Loucy (cell line): ENCODE data around the gene FAM210A.

ENCODE experiments used
- H2AFZ ChIP-seq: fragments of 200-600 bp; sonication (generic); 2 replicates; pipeline ENCODE4 v1.6.0; 2016; ENCODE audit warnings: antibody characterized with exemption, mild to moderate bottlenecking, low read length, moderate library complexity
- H3F3A ChIP-seq: fragments of 200-600 bp; 2 replicates; pipeline ENCODE4 v1.6.0; 2016; ENCODE audit warnings: antibody characterized with exemption, low read depth, mild to moderate bottlenecking
- H3K27me3 ChIP-seq: fragments of 200-600 bp; sonication (generic); 2 replicates; pipeline ENCODE4 v1.6.1; 2014; ENCODE audit warnings: low read length, mild to moderate bottlenecking; ENCODE audit not compliant: insufficient read depth, poor library complexity, severe bottlenecking
- H3K36me3 ChIP-seq: fragments of 200-600 bp; sonication (generic); 2 replicates; pipeline ENCODE4 v1.6.1; 2016; ENCODE audit warnings: low read length; ENCODE audit not compliant: insufficient read depth
- H3K4me1 ChIP-seq: fragments of 200-600 bp; sonication (generic); 2 replicates; pipeline ENCODE4 v1.5.1; 2014; ENCODE audit warnings: low read length, mild to moderate bottlenecking; ENCODE audit not compliant: insufficient read depth, poor library complexity, severe bottlenecking
- H3K4me2 ChIP-seq: fragments of 200-600 bp; sonication (generic); 2 replicates; pipeline ENCODE4 v1.6.0; 2014; ENCODE audit warnings: antibody characterized with exemption, low read length, low read depth, mild to moderate bottlenecking; ENCODE audit not compliant: poor library complexity, severe bottlenecking
- H3K4me3 ChIP-seq: fragments of 200-600 bp; sonication (generic); 2 replicates; pipeline ENCODE4 v1.5.1; 2014; ENCODE audit warnings: low read length, mild to moderate bottlenecking, mixed read lengths; ENCODE audit not compliant: poor library complexity, severe bottlenecking
- H3K79me2 ChIP-seq: fragments of 200-600 bp; sonication (generic); 2 replicates; pipeline ENCODE4 v1.6.1; 2014; ENCODE audit warnings: low read length; ENCODE audit not compliant: insufficient read depth
- H3K9ac ChIP-seq: fragments of 200-600 bp; sonication (generic); 2 replicates; pipeline ENCODE4 v1.6.0; 2014; ENCODE audit warnings: mild to moderate bottlenecking, low read depth, low read length, moderate library complexity; ENCODE audit not compliant: poor library complexity, severe bottlenecking
- H3K9me2 ChIP-seq: fragments of 200-600 bp; sonication (generic); replicated peaks from 2 replicates; pipeline ENCODE4 v1.6.1; 2016; ENCODE audit warnings: low read depth, low read length, mixed read lengths
- H3K9me3 ChIP-seq: fragments of 200-600 bp; sonication (generic); 2 replicates; pipeline ENCODE4 v1.6.1; 2014; ENCODE audit warnings: mild to moderate bottlenecking, antibody characterized with exemption, low read length, low read depth; ENCODE audit not compliant: insufficient read depth
- H4K20me1 ChIP-seq: fragments of 200-600 bp; sonication (generic); 2 replicates; pipeline ENCODE4 v1.6.0; 2014; ENCODE audit warnings: antibody characterized with exemption, low read length, mild to moderate bottlenecking; ENCODE audit not compliant: insufficient read depth, poor library complexity, severe bottlenecking
- EZH2phosphoT487 ChIP-seq: fragments of 200-600 bp; IDR thresholded peaks from 2 replicates; pipeline ENCODE4 v1.6.1; 2018; ENCODE audit warnings: antibody characterized with exemption, mild to moderate bottlenecking, moderate library complexity, borderline replicate concordance
- TF ChIP-seq, protein P1 (sequence below): fragments of 200-600 bp; sonication (generic); conservative IDR thresholded peaks from 2 replicates; pipeline ENCODE4 v1.5.1; 2014; ENCODE audit warnings: mild to moderate bottlenecking, antibody characterized with exemption, low read length

Gene FAM210A

DNA sequence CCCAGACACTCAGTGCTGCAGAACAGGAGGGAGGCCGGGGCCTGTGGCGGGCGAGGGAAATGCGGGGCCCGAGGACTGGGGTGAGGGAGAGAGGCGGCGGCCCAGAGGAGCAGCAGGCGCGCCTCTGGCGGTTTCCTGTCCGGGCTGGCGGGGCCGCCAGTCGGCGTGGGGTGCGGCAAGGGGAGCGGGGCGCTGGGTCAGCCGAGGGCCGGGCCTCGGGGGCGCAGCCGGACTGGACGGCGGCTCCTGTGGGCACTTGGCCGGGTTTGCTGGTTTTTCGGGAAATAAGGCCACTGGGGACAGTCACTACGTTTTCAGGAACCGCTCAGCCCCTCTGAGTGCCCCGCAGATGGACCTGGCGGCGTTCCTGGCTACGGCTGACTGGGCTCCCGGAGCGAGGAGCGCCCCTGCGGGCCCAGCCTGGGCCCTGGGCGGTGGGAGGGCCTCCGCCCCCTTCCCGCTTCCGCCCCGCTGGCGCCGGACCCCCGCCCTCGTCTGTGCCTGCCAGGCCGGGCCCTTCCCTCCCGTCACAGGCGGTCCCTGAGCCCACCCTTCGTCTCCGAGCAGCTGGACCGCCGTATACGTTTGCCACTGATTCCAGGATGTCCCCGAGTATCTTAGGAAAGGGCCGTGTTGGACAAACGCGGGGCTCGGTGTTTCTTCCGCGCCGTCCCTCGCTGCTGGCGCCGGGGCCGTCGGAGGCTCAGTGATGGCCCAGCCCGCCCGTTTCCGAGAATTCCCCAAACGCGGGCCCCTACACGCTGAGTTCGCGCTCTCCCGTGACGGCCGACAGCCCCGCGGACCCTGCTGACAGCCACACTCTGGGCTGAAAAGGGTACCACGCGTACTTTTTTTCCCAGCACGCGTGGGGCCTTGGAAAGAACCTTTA lies 84.6 kb downstream of the FAM210A start:
- H3K4me3 ChIP-seq: no peak overlapping the region
- no peak overlapping the region for H2AFZ ChIP-seq

DNA sequence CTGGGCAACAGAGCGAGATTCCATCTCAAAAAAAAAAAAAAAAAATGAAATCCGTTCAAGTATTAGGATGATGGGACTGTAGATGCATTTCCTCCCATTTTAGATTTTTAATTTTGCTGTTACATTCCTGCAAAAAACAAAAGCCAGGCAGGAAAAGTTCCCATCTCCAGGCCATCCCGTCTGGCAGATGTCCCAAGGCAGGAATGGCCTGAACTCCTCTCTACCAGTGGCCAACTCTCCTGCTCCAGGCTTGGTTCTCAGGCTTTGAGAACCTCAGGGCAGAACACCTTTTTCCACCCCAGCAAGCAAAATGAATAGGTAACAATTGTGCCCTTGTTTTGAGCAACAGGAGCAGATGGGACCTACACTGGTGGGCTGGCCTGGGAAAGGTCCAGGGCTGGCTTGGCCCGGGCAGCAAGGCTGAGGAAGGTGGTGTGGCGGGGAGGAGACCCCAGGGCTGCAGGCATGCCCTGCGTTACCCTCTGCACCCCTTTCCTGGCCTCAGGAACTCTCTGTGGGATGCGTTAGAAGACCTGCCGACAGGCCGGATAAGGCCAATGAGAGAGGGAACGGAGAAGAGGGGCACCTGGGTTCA lies 86.0 kb downstream of the FAM210A start:
- Histone ChIP-seq H2AFZ (no peak overlapping the region), H3K4me2 (no peak overlapping the region), H3K9me2 (no peaks in the 10 kb centered on the region), H4K20me1 (no peaks in the 10 kb centered on the region), H3K27me3 (no peaks in the 10 kb centered on the region), H3K79me2 (peaks cover 16% of the 10 kb centered on the region; the same call in 1 of the 2 replicates), H3F3A (no peaks in the 10 kb centered on the region), H3K9me3 (no peaks in the 10 kb centered on the region), H3K9ac (no peak overlapping the region), H3K4me3 (no peak overlapping the region), H3K36me3 (peaks cover 35% of the 10 kb centered on the region; the same call in 1 of the 2 replicates), H3K4me1 (no peaks in the 10 kb centered on the region)
- TF ChIP-seq EZH2phosphoT487: no peak
- TF ChIP-seq, protein P1, sequence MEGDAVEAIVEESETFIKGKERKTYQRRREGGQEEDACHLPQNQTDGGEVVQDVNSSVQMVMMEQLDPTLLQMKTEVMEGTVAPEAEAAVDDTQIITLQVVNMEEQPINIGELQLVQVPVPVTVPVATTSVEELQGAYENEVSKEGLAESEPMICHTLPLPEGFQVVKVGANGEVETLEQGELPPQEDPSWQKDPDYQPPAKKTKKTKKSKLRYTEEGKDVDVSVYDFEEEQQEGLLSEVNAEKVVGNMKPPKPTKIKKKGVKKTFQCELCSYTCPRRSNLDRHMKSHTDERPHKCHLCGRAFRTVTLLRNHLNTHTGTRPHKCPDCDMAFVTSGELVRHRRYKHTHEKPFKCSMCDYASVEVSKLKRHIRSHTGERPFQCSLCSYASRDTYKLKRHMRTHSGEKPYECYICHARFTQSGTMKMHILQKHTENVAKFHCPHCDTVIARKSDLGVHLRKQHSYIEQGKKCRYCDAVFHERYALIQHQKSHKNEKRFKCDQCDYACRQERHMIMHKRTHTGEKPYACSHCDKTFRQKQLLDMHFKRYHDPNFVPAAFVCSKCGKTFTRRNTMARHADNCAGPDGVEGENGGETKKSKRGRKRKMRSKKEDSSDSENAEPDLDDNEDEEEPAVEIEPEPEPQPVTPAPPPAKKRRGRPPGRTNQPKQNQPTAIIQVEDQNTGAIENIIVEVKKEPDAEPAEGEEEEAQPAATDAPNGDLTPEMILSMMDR: no peak

More for the DNA sequence above, 84.6 kb downstream of the FAM210A start:
- H3K4me1 ChIP-seq: no peaks in the 10 kb centered on the region
- no peaks in the 10 kb centered on the region for H3K9me3 ChIP-seq
- no peak overlapping the region for H3K9ac ChIP-seq
- TF ChIP-seq EZH2phosphoT487: no peak
- no peaks in the 10 kb centered on the region for H3K9me2 ChIP-seq
- peaks cover 13% of the 10 kb centered on the region; the same call in 1 of the 2 replicates for H3K79me2 ChIP-seq
- no peaks in the 10 kb centered on the region for H3K27me3 ChIP-seq
- no peaks in the 10 kb centered on the region for H3F3A ChIP-seq
- H3K36me3 ChIP-seq: peaks cover 45% of the 10 kb centered on the region; the same call in 1 of the 2 replicates
- no peaks in the 10 kb centered on the region for H4K20me1 ChIP-seq
- no peak overlapping the region for H3K4me2 ChIP-seq

DNA sequence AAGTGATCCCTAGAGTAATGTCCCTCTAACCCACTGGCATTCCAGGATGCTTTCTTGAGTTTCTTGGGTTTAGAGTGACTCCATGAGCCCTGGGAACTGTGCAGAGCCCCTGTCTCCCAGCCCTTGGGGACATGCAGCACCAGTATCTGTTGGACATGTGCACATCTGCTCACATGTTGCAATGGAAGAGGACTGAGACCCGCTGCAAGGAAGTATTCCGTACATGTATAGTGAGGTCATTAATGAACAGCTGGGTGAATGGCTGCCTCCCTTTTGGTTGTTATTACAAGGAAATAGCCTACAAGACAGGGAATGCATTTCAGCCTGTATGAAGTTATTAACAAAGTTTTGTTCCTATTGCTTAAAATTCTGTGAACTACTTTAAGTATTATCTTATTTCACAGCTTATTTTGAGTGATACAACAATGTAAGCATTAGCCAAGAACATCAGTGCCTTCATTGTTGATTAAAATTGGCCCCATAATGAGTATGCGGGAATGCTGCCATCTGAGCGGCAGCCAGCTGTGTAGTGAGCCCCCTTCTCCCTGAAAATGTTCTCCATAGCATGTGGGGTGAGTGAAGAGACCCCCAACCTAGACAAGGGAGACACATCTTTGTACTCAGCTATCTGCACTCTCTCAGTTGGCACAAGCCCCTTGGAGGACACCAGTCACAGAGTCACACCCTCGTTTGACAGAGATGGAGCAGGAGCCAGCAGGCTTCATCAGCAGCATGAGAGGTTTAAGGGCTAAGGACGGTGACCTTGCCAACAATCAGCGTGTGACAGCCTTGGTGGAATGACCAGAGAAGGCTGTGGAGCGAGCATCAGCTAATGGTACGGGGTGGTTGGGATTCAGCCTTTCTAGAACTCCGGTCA lies 87.4 kb downstream of the FAM210A start:
- H3K4me1 ChIP-seq: no peaks in the 10 kb centered on the region

More for the DNA sequence above, 87.4 kb downstream of the FAM210A start:
- H3K9me3 ChIP-seq: no peaks in the 10 kb centered on the region
- H3K4me3 ChIP-seq: no peak overlapping the region
- peaks cover 28% of the 10 kb centered on the region; the same call in 1 of the 2 replicates for H3K36me3 ChIP-seq
- no peaks in the 10 kb centered on the region for H3K9me2 ChIP-seq
- no peak overlapping the region for H3K4me2 ChIP-seq
- no peak overlapping the region for H2AFZ ChIP-seq
- H3K27me3 ChIP-seq: no peaks in the 10 kb centered on the region
- no peaks in the 10 kb centered on the region for H4K20me1 ChIP-seq
- TF ChIP-seq, protein P1: no peak
- TF ChIP-seq EZH2phosphoT487: no peak
- no peaks in the 10 kb centered on the region for H3F3A ChIP-seq
- H3K79me2 ChIP-seq: peaks cover 17% of the 10 kb centered on the region
- H3K9ac ChIP-seq: no peak overlapping the region
